Thyroid gland (tissue), 4 donors: ENCODE data around the gene RECQL.

Experiments
- CTCF ChIP-seq, 6 experiments: fragments of 200-600 bp in 3 of 6; fragments of 450-650 bp in 3 of 6; sonication (generic) in 3 of 6; IDR thresholded peaks; one replicate each; pipeline ENCODE4 v1.5.1; 2016 to 2019; ENCODE audit warnings: antibody characterized with exemption in 6 of 6, mild to moderate bottlenecking in 2 of 6, inconsistent platforms in 1 of 6, moderate library complexity in 1 of 6
- POLR2A ChIP-seq, 2 donors: fragments of 450-650 bp; IDR thresholded peaks; one replicate each; pipeline ENCODE4 v1.6.1; 2017; ENCODE audit warnings: antibody characterized with exemption in 2 of 2, mild to moderate bottlenecking in 2 of 2, moderate library complexity in 1 of 2

DNA sequence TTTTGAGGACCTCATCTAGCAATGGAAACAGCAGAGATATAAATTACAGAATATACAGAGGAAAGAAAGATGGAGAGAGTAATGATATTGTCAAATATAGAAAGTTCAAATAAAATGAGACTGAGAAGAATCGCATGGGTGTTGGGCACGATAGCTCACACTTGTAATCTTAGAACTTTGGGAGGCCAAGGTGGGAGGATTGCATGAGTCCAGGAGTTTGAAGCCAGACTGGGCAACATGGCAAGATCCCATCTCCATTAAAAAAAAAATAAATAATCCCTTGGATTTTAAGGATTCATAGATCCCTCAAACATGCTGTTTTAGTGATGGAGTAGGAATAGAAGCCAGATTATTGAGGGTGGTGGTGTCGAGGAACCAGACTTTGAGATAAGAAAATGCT lies 62.1 kb downstream of the RECQL start:
- TF ChIP-seq CTCF (IDR thresholded peaks at IDR 0.05) (no peak), POLR2A (IDR thresholded peaks at IDR 0.05) (no peak)
